Right lobe of liver (tissue), 4 donors: ENCODE data around the gene TBCD.

Source experiments
- CTCF ChIP-seq, 4 donors: fragments of 200-600 bp in 3 of 4; fragments of 450-650 bp in 1 of 4; IDR thresholded peaks; one replicate each; pipeline versions ENCODE4 v1.5.1 to v1.8.0; 2016 to 2022; ENCODE audit warnings: antibody characterized with exemption in 4 of 4, mild to moderate bottlenecking in 2 of 4
- POLR2A ChIP-seq: fragments of 450-650 bp; IDR thresholded peaks from one replicate; pipeline ENCODE4 v1.6.1; 2017; ENCODE audit warnings: antibody characterized with exemption, mild to moderate bottlenecking
- donor health status: DM: no; HTN: no; CAD: no.
- donor health status: DM: no; HTN: no; CAD: no.
- donor health status: DM: no; HTN: yes; CAD: no.

GRCh38 chr17:82917699-82918345, 166.0 kb downstream of the TBCD start:
- TF ChIP-seq CTCF (IDR thresholded peaks at IDR 0.05) (peak; percentile 24 to 50 (median 46)), POLR2A (no peak)
